Adrenal gland (tissue), 5 donors: ENCODE data around the gene NAALADL2.

Experiments used
- CTCF ChIP-seq, 6 experiments: fragments of 450-650 bp in 4 of 6; fragments of 200-600 bp in 2 of 6; sonication (generic) in 1 of 6; IDR thresholded peaks; 1 replicate in 5 of 6; 2 replicates in 1 of 6; pipeline versions ENCODE4 v1.5.1 to v1.8.0; 2016 to 2021; ENCODE audit warnings: antibody characterized with exemption in 6 of 6, mild to moderate bottlenecking in 2 of 6, moderate library complexity in 1 of 6
- POLR2A ChIP-seq, 2 donors: fragments of 450-650 bp; IDR thresholded peaks; one replicate each; pipeline ENCODE4 v1.6.1; 2017; ENCODE audit warnings: antibody characterized with exemption in 2 of 2, mild to moderate bottlenecking in 2 of 2, moderate library complexity in 1 of 2
- donor health status: DM: no; HTN: no; CAD: no.

GRCh38 chr3:175478301-175478700, 619.2 kb downstream of the NAALADL2 start:
- TF ChIP-seq CTCF (IDR thresholded peaks at IDR 0.05) = no peak
- TF ChIP-seq POLR2A (IDR thresholded peaks at IDR 0.05) = no peak
